Activated gamma-delta T cell (primary cell): ENCODE data around the gene TMEM11.
"Not testable (repeated sequence)": the region's sequence is repeated elsewhere in the genome, so short reads cannot be mapped to it uniquely, and the experiment has no call there.

Experiments
- DNase-seq: peaks from one replicate; lab custom pipeline; 2025; lab: John Stamatoyannopoulos, UW

The TMEM11 gene

DNA sequence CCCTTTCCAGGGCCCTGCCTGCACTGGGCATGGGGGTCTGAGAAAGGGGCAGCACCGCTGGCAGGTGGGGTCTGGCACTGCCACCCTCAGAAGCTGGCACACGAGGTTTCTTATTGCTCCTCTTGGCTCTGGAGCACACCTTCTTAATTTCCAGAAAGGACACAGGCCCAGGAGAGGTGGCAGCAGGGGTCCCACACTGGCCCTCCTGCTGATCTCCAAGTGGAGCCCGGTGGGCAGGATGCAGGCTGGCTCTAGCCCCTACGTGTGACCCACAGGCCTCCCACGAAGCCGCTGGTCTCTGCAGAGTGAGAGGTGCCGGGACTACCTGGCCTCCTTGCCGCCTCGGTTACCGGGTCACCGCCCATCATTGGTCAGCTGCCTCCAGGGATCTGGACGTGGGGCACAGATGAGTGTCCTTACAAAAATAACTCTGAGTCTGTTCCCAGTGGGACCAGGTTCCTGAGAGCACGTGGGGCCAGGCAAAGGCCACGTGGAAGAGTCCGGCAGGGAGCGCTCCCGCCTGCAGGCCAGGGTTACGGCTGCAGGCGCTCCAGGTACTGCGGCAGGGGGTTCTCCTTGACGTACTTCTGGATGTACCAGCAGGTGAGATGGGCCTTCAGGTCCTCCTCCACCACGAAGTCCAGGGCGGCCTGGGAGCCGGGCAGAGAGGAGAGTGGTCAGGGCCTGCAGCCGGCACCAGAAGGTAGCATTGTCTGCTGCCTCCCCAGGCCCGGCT lies 29.0 kb upstream of the TMEM11 start:
- DNase-seq: no peak

DNA sequence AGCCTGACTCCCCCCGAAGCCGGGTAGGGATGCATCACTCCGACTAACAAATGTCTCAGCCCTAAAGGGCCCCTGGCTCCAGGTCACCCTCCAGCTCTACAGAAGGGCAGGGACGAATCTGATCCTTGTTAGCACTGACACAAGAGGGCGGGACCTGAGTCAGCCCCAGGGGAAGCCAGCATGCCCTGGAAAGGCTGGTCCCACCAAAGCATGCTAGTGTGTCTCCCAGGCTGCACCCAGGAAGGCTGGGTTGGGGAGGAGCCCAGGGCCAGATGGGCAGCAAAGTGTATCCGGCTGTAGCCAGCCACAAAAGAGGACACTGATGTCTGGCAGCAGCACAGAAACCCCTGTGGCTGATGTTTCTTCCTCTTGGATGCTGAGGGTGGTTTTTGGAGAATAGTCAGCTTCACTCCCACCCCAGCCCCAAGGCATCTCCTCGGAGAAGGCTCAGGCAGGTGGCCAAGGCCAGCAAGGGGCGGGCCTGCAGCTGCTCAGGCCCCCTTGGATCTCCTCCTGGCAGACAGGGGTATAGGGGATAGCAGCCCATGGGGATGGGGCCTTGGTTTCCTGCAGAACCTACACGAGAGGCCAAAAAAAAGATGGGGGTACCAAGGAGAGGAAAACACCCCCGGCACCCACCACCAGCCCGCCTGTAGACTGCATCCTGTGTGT lies 28.2 kb upstream of the TMEM11 start:
- DNase-seq: no peak

DNA sequence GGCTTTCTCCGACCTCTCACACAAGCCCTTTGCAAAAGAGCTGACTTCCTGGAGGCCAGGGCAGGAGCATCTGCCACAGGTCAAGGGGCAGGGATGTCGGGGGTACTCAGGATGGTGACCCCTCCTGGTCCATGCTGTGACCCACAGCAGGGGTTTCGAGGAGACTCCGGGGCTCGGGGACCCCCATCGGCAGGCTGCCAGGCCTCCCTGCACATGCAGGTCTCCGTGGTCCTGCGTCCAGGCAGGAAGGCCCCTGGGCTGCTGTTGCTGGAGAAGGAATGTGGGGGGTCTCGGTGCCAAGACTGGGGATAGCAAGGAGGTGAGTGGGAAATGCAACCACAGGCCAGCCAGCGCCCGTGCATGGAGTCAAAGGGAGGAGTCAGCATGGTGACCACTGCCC lies 27.6 kb upstream of the TMEM11 start:
- no peak for DNase-seq

DNA sequence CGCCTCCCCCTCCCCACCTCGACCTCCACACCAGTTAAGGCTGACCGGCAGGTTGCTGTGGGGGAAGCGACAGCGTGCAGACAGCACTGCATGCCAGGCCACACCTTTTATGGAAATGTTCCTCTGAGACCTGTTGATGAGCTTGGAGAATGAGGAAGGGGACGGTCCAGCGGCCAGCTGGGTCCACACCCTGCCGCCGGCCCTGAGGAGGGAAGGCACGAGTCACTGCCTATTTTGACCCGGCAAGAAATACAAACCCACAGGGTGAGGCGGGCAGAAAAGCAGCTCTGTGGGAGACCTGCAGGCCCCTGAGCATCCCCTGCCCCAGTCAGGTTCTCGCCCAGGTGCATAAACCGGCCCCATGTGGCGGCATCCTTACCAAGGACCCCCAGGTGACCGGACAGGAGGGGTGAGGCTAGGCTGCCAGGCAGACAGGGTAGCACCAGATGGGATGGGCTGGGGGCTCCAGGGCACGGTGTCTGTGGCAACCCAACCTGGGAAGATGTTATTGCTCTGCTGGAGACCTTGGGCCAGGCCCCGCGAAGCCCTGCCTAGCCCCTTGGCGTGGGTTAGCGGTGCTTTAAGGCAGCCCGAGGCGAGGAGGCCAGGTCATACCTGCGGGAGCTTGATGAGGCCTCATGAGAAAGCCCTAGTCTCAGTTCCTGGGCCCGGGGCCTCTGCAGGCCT lies 26.6 kb upstream of the TMEM11 start:
- DNase-seq: no peak

DNA sequence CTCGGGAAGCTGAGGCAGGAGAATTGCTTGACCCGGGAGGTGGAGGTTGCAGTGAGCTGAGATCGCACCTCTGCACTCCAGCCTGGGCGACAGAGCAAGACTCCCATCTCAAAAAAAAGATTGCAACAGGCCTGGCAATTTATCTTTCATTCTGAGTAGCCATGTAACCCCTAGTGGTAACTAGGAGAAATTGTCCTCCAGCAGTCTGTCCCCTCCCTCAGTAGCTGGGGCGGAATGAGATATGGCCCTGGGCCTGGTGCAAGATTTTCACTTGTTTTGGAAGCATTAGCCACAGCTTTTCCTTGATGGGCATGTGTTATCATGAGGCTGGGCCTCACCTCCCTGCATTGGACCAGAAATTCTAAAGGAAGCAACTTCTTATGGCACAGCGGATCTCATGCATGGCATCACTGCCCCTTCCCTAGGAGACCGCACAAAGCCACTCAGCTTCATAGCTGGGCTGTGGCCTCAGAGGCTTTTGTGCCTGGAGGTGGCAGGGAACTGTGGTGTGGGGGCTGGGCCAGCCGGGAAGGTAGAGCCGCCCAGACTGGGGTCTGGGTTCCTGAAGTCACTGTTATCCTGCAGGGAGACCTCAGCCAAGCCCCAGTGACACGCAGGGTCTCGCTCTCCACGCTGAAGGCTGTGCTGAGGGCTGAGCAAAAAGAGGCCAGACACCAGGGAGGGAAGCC lies 25.9 kb upstream of the TMEM11 start:
- DNase-seq: no peak

DNA sequence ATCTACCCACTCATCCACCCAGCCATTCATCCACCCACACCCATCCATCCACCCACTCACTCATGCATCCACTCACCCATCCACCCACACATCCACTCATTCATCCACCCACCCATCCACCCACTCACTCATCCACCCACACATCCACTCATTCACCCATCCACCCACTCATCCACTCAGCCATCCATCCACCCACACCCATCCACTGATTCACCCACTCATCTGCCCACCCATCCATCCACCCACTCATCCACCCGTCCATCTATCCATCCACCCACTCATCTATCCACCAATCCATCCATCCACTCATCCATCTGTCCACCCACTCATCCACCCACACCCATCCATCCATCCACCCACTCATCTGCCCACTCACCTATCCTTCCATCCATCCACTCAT lies 22.0 kb upstream of the TMEM11 start:
- DNase-seq: no peak

DNA sequence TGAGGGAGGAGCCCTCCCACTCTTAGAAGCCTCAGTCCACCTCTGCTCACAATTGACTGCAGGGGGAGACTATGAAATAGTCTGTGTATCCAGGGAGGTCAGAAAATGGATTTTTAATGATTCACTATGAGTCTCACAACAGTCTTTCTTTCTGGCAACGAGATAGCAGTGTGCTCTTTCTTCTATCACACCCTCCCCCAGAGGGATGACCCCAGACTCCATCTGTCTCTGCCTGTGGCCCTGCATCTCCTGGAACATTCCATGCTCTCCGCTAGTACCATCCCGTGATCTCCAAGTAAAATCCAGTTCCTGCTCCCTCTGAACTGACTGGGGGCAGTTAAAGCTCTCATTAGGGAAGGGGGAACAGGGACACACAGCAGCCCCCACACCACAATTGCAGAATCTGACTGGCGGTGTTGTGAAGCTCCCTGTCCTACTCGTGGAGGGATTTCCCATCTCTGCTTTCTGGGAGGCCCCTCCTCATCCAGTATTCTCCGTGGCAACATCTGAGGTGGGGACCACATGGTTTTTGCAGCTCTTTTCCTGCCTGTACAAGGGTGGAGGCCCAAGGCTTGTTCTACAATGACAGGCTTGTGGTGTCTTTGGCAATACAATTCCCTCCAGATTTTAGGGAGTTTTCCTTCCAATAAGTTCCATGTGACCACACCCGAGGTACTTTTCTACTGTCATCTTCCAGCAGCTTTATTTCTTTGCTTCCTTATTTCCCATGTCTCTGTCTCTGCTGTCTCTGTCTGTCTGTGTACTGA lies 19.8 kb upstream of the TMEM11 start:
- no peak for DNase-seq

DNA sequence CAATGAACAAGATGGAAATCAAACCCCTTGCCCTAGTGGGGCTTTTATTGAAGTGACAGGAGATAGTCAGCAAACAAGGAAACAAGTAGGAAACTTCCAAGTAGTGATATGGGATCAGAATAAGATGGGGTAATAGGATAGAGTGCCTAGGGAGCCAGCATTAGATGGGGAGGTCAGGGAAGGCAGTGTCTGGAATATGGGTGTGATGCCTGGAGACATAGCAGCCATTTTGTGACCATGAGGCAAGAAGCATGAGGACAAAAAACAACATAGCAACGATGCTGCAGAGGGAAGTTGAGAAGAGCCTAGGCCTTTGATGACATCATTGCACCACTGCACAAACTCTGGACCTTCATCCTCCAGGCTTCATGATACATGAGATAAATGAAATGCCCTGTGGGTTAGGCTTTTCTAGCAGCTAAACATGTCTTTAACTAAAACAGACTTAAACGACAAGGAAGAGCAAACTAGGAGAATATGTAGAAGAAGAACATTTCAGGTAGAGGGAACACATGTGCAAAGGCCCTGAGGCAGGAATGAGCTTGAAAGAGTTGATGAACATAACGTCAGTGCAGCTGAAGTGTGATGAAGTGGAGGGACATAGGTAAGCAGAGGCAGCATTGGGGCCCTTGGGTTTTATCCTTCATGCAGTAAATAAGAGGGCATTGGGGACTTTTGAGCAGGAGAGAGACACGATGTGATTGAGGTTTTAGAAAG lies 18.2 kb upstream of the TMEM11 start:
- DNase-seq: no peak

DNA sequence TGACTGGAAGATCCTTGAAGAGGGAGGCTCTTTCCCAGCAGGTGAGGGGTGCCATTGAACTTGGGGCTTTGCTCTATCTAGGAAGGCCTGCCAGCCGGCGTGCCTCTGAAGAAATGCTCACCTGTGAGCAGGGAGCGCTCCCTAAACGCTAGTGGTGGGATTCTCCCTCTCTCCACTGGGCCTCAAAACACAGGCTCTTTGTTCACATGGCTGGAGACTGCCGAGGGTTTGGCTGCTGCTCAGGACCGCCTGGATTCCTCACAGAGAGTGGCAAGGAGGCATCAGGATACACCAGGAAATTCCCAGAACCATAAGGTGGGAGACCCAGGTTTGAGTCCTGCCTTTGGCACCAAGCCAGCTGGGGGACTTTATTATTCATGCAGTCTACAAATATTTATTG lies 17.6 kb upstream of the TMEM11 start:
- no peak for DNase-seq

DNA sequence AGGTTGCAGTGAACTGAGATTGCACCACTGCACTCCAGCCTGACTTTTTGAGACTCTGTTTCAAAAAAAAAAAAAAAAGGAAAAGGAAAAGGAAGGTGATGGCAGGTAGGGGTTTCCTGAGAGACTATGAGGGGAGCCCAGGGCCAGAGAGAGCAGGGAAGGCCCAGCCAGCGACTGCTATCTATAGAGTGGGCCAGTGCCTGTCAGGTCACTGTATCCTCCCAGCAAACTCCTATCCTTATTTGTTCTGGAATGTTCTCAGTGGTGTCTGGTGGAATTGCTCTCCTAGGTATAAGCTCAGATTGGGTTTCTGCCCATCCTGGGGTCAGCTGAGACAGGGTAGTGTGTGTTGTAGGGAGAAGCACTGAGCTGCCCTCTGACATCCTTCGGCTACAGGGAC lies 14.9 kb upstream of the TMEM11 start:
- DNase-seq: no peak

DNA sequence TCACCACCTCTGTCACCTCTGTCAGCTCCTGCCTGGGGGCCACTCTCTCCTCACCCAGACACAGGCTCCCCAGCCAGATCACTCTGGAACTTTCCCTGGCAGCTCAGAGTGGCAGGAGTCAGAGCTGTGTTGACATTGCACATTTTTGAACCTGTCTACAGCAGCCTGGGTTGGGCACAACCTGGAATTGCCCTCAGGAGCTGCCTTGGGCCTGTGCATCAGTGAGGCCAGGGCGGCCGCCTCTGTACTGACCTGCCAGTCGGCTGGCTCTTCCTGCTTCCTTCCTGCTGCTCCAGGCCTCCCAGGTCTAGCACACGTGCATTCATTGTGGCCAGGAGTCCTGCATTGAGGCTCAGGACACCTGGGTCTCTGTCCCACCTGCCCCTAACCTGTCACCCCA lies 14.2 kb upstream of the TMEM11 start:
- no peak for DNase-seq

DNA sequence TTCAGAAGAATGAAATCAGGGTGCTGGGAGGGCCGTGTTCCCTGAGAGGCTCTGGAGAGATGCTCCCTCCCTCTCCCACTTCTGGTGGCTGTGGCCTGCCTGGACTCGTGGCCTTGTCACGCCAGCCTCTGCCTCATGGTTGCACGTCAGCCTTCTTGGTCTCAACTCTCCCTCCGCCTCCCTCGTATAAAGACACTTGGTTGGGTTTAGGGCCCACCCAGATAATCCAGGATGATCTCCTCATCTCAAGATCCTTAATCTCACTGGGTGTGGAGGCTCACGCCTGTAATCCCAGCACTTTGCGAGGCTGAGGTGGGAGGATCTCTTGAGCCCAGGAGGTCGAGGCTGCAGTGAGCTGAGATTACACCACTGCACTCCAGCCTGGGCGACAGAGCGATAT lies 13.3 kb upstream of the TMEM11 start:
- not testable (repeated sequence) for DNase-seq

DNA sequence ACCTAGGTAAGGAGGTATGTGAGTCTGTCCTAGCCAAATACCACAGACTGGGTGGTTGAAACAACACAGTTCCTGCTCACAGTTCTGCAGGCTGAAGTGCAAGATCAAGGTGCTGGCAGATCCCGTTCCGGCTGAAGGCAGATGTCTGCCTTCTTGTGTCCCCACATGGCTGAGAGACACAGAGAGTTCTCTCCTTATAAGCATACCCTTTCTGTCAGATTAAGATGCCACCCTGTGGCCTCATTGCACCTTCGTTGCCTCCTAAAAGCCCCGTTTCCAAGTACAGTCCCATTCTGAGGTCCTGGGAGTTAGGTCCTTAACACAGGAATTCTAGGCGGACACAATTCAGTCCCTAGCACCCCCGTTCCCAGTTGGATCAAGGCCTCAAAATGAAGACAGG lies 9.1 kb upstream of the TMEM11 start:
- no peak for DNase-seq

DNA sequence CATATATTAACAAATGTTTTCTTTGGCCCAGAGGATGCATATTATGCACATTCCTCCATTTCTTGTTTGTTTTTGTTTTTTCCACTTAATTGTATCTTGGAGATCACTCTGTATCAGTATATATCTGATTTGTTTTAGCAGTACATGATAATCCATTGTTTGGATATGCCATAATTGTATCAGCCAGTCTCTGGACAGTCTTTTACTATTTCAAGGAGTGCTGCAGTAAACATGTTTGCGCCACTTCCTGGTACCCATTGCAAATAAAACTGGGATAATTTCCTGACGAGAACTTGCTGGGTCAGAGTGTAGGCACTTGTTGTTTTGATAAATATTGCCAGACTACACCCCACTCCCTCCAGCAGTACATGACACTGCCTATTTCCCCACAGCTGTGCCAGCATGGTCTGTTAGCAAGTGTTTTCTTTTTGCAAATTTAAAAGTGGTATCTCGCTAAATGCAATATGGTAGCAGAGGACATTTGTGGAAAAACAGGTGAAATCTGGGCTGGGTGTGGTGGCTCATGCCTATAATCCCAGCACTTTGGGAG lies 4.9 kb upstream of the TMEM11 start:
- no peak for DNase-seq

DNA sequence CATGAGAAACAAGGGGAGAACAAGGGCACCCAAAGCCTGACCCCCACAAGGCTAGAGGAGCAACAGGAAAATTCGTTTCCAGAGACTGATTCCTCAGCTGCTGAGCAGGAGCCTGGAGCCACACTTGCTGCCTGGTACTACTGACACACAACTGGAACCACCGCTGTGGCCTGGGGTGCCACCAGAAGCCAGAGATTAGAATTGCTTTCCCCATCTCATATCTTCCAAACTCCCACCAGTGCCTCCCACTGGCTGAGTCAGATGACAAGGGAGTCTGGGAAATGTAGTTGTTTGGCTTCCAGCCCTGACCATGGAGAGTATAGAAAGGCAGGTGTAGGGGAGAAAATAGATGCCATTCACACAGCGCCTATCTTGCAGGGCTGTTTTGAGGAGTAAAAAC lies 4.1 kb upstream of the TMEM11 start:
- no peak for DNase-seq

DNA sequence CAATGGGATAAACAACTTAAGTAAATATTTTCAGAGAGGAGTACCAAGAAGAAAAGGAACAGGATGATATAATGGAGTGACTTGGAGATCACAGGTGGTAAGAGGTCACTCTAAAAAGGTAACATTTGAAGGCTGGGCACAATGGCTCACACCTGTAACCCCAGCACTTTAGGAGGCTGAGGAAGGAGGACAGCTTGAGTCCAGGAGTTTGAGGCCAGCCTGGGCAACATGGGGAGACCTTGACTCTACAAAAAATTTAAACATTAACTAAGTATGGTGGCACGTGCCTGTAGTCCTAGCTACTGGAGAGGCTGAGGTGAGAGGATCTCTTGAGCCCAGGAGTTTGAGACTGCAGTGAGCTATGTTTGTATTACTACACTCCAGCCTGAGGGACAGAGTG lies 3.4 kb upstream of the TMEM11 start:
- no peak for DNase-seq

DNA sequence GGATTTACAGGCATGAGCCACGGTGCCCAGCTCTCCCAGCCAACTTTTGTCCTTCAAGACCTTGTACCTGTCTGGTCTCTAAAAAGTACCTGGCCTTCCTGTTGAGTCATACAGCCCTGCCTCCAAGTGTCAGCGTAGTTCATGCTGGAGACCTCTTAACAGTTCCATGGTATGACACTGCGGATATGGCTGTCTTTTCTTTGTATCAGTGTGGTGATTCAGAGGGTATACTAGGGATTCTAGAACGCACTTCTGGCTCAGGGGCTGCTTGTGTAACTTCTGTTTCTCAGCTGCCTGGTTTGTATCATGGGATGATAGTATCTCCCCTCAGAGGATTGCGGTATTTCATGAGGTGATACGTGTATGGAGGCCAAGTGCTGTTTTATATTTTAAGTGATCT lies 2.0 kb upstream of the TMEM11 start:
- DNase-seq: no peak

DNA sequence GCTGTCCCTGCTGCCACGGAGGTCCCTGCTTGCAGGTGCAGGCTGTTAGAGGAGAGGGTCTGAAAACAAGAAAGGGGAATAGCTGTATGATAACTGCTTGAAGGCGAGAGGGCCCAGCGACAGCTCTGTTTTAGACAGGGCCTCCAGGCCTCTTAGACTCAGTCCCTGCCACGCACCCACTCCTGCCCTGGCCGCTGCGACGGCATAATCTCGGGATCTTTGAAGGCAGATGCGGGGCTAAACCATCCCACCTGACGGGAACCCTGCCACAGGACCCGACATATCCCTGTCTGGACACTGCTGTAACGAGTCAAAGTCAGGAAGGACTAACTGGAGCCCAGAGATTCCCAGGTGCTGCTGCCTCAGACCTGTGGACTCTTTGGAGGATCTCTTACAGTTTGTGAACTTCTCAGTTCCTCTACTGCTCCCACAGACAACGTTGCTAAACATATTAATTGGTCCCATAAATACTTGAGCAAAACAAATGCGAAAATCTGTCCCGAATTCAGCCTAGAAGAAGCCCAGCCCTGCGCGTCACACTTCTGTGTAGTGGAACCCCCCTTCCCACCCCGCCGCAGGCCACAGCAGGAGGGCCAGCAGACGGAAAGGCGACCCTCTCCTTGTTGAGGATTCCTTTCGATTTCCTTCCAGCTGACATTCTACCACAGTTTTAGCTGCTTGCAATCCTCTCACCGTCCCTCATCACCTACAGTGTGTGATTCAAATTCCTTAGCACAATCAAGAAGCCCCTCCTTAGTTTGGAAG lies 998 bp upstream of the TMEM11 start:
- DNase-seq: no peak

DNA sequence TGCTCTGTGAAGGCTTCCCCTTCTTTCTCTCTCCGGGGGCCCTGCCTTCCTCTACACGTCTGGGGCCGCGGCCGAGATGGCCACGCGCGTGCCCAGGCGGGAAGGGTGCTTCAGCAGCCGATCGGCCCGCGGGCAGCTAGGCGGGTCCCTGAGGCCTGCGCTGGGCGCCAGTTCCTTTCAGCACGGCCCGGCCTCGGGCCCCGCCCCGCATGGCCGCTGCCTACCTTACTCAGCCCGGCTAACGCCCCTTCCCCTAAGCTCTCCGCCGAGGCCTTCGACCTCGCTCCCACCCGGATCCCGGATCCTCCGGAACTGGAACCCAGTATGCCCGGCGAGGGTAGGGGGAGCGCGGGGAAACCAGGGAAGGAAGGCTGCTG lies 335 bp downstream of the TMEM11 start:
- DNase-seq: no peak
